ENCODE measurements around the gene COL2A1.

The COL2A1 gene

GRCh38 chr12:47975036-47975620 lies 29.1 kb downstream of the COL2A1 start:
- no peak for TF ChIP-seq CTCF (IDR thresholded peaks at IDR 0.05; ENCODE audit: insufficient read depth, low read depth, low read length, missing control alignments)
- DNase-seq (ENCODE audit: low read depth), result no peak
- no peak overlapping the region for H3K4me3 ChIP-seq (ENCODE audit: low read depth, low read length)

GRCh38 chr12:47973870-47974269 lies 30.4 kb downstream of the COL2A1 start:
- no peak for TF ChIP-seq CTCF (IDR thresholded peaks at IDR 0.05; ENCODE audit: insufficient read depth, low read depth, low read length, missing control alignments)
- H3K4me3 ChIP-seq (ENCODE audit: low read depth, low read length), result no peak overlapping the region

GRCh38 chr12:47972895-47973294 lies 31.4 kb downstream of the COL2A1 start:
- TF ChIP-seq CTCF (IDR thresholded peaks at IDR 0.05; ENCODE audit: insufficient read depth, low read depth, low read length, missing control alignments), result no peak
- no peak for DNase-seq (ENCODE audit: low read depth)
- no peak overlapping the region for H3K4me3 ChIP-seq (ENCODE audit: low read depth, low read length)

More at GRCh38 chr12:47973870-47974269, 30.4 kb downstream of the COL2A1 start:
- DNase-seq (ENCODE audit: low read depth), result no peak

- DNase-seq (ENCODE audit: low read depth), result no peak
- TF ChIP-seq CTCF (IDR thresholded peaks at IDR 0.05; ENCODE audit: insufficient read depth, low read depth, low read length, missing control alignments), result no peak
- no peak overlapping the region for H3K4me3 ChIP-seq (ENCODE audit: low read depth, low read length)
Measured at GRCh38 chr12:47970843-47971242, 33.4 kb downstream of the COL2A1 start.

- TF ChIP-seq CTCF (IDR thresholded peaks at IDR 0.05; ENCODE audit: insufficient read depth, low read depth, low read length, missing control alignments), result no peak
- no peak for DNase-seq (ENCODE audit: low read depth)
Measured at GRCh38 chr12:47969845-47970244, 34.4 kb downstream of the COL2A1 start.

GRCh38 chr12:47967461-47968321 lies 36.6 kb downstream of the COL2A1 start:
- no peak for DNase-seq (ENCODE audit: low read depth)
- TF ChIP-seq CTCF (IDR thresholded peaks at IDR 0.05; ENCODE audit: insufficient read depth, low read depth, low read length, missing control alignments), result no peak
- H3K4me3 ChIP-seq (ENCODE audit: low read depth, low read length), result no peak overlapping the region

More at GRCh38 chr12:47969845-47970244, 34.4 kb downstream of the COL2A1 start:
- H3K4me3 ChIP-seq (ENCODE audit: low read depth, low read length), result no peak overlapping the region

All from GM12865 (cell line).